CD8-positive, alpha-beta memory T cell (primary cell): ENCODE results near the gene CLASP1. TPM values are rescaled to one million over a fixed set of nuclear protein-coding genes. Genes with fewer than 3 reads are reported as not detected.
"Not testable (repeated sequence)": the region's sequence is repeated elsewhere in the genome, so short reads cannot be mapped to it uniquely, and the experiment has no call there.

Experiments
- CTCF ChIA-PET: fragments of 350-600 bp; sonication (Branson Sonifier 250); formaldehyde crosslinking; loops from one replicate; lab custom pipeline; 2021; ENCODE audit warnings: antibody characterized with exemption; lab: Charles Lee
- POLR2A ChIA-PET: fragments of 350-600 bp; sonication (Branson Sonifier 250); formaldehyde crosslinking; loops from one replicate; lab custom pipeline; 2021; ENCODE audit warnings: antibody characterized with exemption; lab: Charles Lee
- DNase-seq, 5 donors: peaks; one replicate each; pipeline versions ENCODE4 v3.0.0 to v3.0.0-alpha.2; 2020 to 2022; ENCODE audit warnings: mixed read lengths in 1 of 5
- H3K27ac ChIP-seq: one replicate; pipeline ENCODE4 v1.7.0; 2013; ENCODE audit warnings: low read depth, mild to moderate bottlenecking, low read length, moderate library complexity
- H3K27me3 ChIP-seq: 2 replicates; pipeline ENCODE4 v1.7.0; 2013; ENCODE audit warnings: low read length, mild to moderate bottlenecking; ENCODE audit not compliant: insufficient read depth, poor library complexity, severe bottlenecking
- H3K36me3 ChIP-seq: 2 replicates; pipeline ENCODE4 v1.7.0; 2013; ENCODE audit warnings: mild to moderate bottlenecking, low read length, moderate library complexity; ENCODE audit not compliant: insufficient read depth
- H3K4me1 ChIP-seq: 2 replicates; pipeline ENCODE4 v1.7.0; 2013; ENCODE audit warnings: mild to moderate bottlenecking, low read length, moderate library complexity; ENCODE audit not compliant: insufficient read depth
- H3K4me3 ChIP-seq: 2 replicates; pipeline ENCODE4 v1.7.0; 2013; ENCODE audit warnings: mild to moderate bottlenecking, low read length
- H3K9me3 ChIP-seq: 2 replicates; pipeline ENCODE4 v1.7.0; 2013; ENCODE audit warnings: mild to moderate bottlenecking, low read length
- H3K27ac Mint-ChIP-seq, 8 donors: one replicate each; pipeline ENCODE4 v1.8.0; 2020 to 2021; ENCODE audit warnings: mixed read lengths in 8 of 8, mild to moderate bottlenecking in 6 of 8, inconsistent platforms in 3 of 8, moderate library complexity in 3 of 8
- H3K27me3 Mint-ChIP-seq, 2 donors: one replicate each; pipeline ENCODE4 v1.8.0; 2020 to 2021; ENCODE audit warnings: mixed read lengths in 2 of 2, mild to moderate bottlenecking in 1 of 2, moderate library complexity in 1 of 2
- H3K36me3 Mint-ChIP-seq, 3 donors: one replicate each; pipeline ENCODE4 v1.8.0; 2020 to 2021; ENCODE audit warnings: mixed read lengths in 3 of 3, inconsistent platforms in 1 of 3, mild to moderate bottlenecking in 1 of 3
- H3K4me1 Mint-ChIP-seq, 3 donors: one replicate each; pipeline ENCODE4 v1.8.0; 2020 to 2021; ENCODE audit warnings: mixed read lengths in 3 of 3, inconsistent platforms in 1 of 3, mild to moderate bottlenecking in 1 of 3
- H3K4me3 Mint-ChIP-seq, 7 donors: one replicate each; pipeline ENCODE4 v1.8.0; 2020 to 2021; ENCODE audit warnings: mixed read lengths in 7 of 7, mild to moderate bottlenecking in 6 of 7, moderate library complexity in 4 of 7, inconsistent platforms in 2 of 7
- H3K9me3 Mint-ChIP-seq, 5 donors: one replicate each; pipeline ENCODE4 v1.8.0; 2020 to 2022; ENCODE audit warnings: mixed read lengths in 5 of 5, mild to moderate bottlenecking in 3 of 5, moderate library complexity in 2 of 5, inconsistent platforms in 1 of 5
- polyA plus RNA-seq: library from polyadenylated mRNA; unstranded; fragments of 300-500 nt; fragmentation: Illumina TruSeq; gene quantifications from one replicate; pipeline ENCODE4 v1.2.3, GENCODE V29; 2021
- total RNA-seq, 2 experiments: library from RNA; stranded (reverse); gene quantifications; one replicate each; pipeline ENCODE4 v1.2.3, GENCODE V29; 2021

Gene CLASP1
- total and polyA plus RNA-seq, 3 experiments from 2014 or later = 22.2 to 66.0 (median 62.6) TPM

- H3K4me3 Mint-ChIP-seq = no peak overlapping the region
- H3K27ac Mint-ChIP-seq = peak overlapping the region in 2 of 8 donors; percentile 33
- peaks cover 0 to 36% (median 11%) of the 10 kb centered on the region in 3 donors for H3K36me3 Mint-ChIP-seq
- no peak overlapping the region for H3K4me3 ChIP-seq
- H3K27me3 ChIP-seq = no peaks in the 10 kb centered on the region
- no peaks in the 10 kb centered on the region for H3K27me3 Mint-ChIP-seq
- H3K9me3 ChIP-seq = no peaks in the 10 kb centered on the region
- H3K4me1 Mint-ChIP-seq = peaks cover 51 to 68% (median 52%) of the 10 kb centered on the region in 3 donors
- no peak for DNase-seq
- no peak overlapping the region for H3K27ac ChIP-seq
- H3K36me3 ChIP-seq = no peaks in the 10 kb centered on the region
- POLR2A ChIA-PET = no interaction called here
- no peaks in the 10 kb centered on the region for H3K4me1 ChIP-seq
- H3K9me3 Mint-ChIP-seq = no peaks in the 10 kb centered on the region
- CTCF ChIA-PET = no interaction called here
Measured at GRCh38 chr2:121480826-121481225, 168.4 kb downstream of the CLASP1 start.

- no peaks in the 10 kb centered on the region for H3K4me1 ChIP-seq
- H3K36me3 Mint-ChIP-seq = peaks cover 0 to 36% (median 11%) of the 10 kb centered on the region in 3 donors
- CTCF ChIA-PET = no interaction called here
Measured at GRCh38 chr2:121479882-121480522, 169.3 kb downstream of the CLASP1 start.

GRCh38 chr2:121478996-121479745 lies 170.1 kb downstream of the CLASP1 start:
- H3K27ac Mint-ChIP-seq = peak overlapping the region in 7 of 8 donors; percentile 32 to 81 (median 56)
- Histone ChIP-seq H3K9me3 (no peaks in the 10 kb centered on the region), H3K36me3 (no peaks in the 10 kb centered on the region), H3K4me3 (no peak overlapping the region), H3K4me1 (no peaks in the 10 kb centered on the region), H3K27me3 (no peaks in the 10 kb centered on the region), H3K27ac (no peak overlapping the region)
- DNase-seq = no peak
- peaks cover 45 to 73% (median 49%) of the 10 kb centered on the region in 3 donors for H3K4me1 Mint-ChIP-seq
- no peaks in the 10 kb centered on the region for H3K9me3 Mint-ChIP-seq
- POLR2A ChIA-PET = no interaction called here
- H3K36me3 Mint-ChIP-seq = peaks cover 0 to 29% (median 8%) of the 10 kb centered on the region in 3 donors
- H3K27me3 Mint-ChIP-seq = no peaks in the 10 kb centered on the region
- H3K4me3 Mint-ChIP-seq = no peak overlapping the region
- CTCF ChIA-PET = no interaction called here

More at GRCh38 chr2:121479882-121480522, 169.3 kb downstream of the CLASP1 start:
- H3K27ac Mint-ChIP-seq = peak overlapping the region in 5 of 8 donors; percentile 7 to 89 (median 24)
- DNase-seq = no peak
- H3K4me1 Mint-ChIP-seq = peaks cover 52 to 74% (median 53%) of the 10 kb centered on the region in 3 donors
- H3K9me3 Mint-ChIP-seq = no peaks in the 10 kb centered on the region
- Histone ChIP-seq H3K9me3 (no peaks in the 10 kb centered on the region), H3K36me3 (no peaks in the 10 kb centered on the region), H3K4me3 (no peak overlapping the region), H3K27ac (no peak overlapping the region), H3K27me3 (no peaks in the 10 kb centered on the region)
- no peak overlapping the region for H3K4me3 Mint-ChIP-seq
- H3K27me3 Mint-ChIP-seq = no peaks in the 10 kb centered on the region
- POLR2A ChIA-PET = no interaction called here

- peak overlapping the region in 2 of 8 donors; percentile 23 to 32 for H3K27ac Mint-ChIP-seq
- H3K27me3 Mint-ChIP-seq, POLR2A ChIA-PET, H3K4me3 ChIP-seq, H3K27me3 ChIP-seq, H3K9me3 Mint-ChIP-seq, H3K27ac ChIP-seq, H3K9me3 ChIP-seq, CTCF ChIA-PET, H3K36me3 ChIP-seq, H3K4me3 Mint-ChIP-seq, DNase-seq, H3K4me1 ChIP-seq: not testable (repeated sequence)
- H3K36me3 Mint-ChIP-seq = peaks cover 0 to 27% (median 8%) of the 10 kb centered on the region in 3 donors
- H3K4me1 Mint-ChIP-seq = peaks cover 52 to 78% (median 55%) of the 10 kb centered on the region in 3 donors
Measured at GRCh38 chr2:121478358-121478995, 170.8 kb downstream of the CLASP1 start.

GRCh38 chr2:121476684-121477083 lies 172.6 kb downstream of the CLASP1 start:
- Histone ChIP-seq H3K36me3 (no peaks in the 10 kb centered on the region), H3K27ac (no peak overlapping the region), H3K4me3 (no peak overlapping the region), H3K27me3 (no peaks in the 10 kb centered on the region), H3K4me1 (no peaks in the 10 kb centered on the region), H3K9me3 (no peaks in the 10 kb centered on the region)
- H3K36me3 Mint-ChIP-seq = peaks cover 0 to 20% (median 5%) of the 10 kb centered on the region in 3 donors
- ChIA-PET CTCF (no interaction called here), POLR2A (no interaction called here)
- peak overlapping the region in 6 of 8 donors; percentile 17 to 87 (median 57) for H3K27ac Mint-ChIP-seq
- no peaks in the 10 kb centered on the region for H3K27me3 Mint-ChIP-seq
- H3K9me3 Mint-ChIP-seq = no peaks in the 10 kb centered on the region
- H3K4me1 Mint-ChIP-seq = peaks cover 66 to 85% (median 66%) of the 10 kb centered on the region in 3 donors
- DNase-seq = no peak
- H3K4me3 Mint-ChIP-seq = no peak overlapping the region

GRCh38 chr2:121475811-121476571 lies 173.3 kb downstream of the CLASP1 start:
- Mint-ChIP-seq H3K27ac (peak overlapping the region; percentile 8 to 87 (median 68)), H3K36me3 (peaks cover 0 to 22% (median 7%) of the 10 kb centered on the region in 3 donors), H3K4me1 (peaks cover 65 to 80% (median 71%) of the 10 kb centered on the region in 3 donors), H3K27me3 (no peaks in the 10 kb centered on the region), H3K4me3 (no peak overlapping the region), H3K9me3 (no peaks in the 10 kb centered on the region)
- Histone ChIP-seq H3K36me3 (no peaks in the 10 kb centered on the region), H3K27ac (no peak overlapping the region), H3K9me3 (no peaks in the 10 kb centered on the region), H3K27me3 (no peaks in the 10 kb centered on the region), H3K4me1 (no peaks in the 10 kb centered on the region), H3K4me3 (no peak overlapping the region)
- DNase-seq = no peak
- CTCF ChIA-PET = no interaction called here
- POLR2A ChIA-PET = no interaction called here

- peaks cover 10% of the 10 kb centered on the region for H3K36me3 ChIP-seq
- Mint-ChIP-seq H3K4me1 (peaks cover 50 to 58% (median 58%) of the 10 kb centered on the region in 3 donors), H3K27me3 (no peaks in the 10 kb centered on the region), H3K4me3 (no peak overlapping the region), H3K27ac (peak overlapping the region in 7 of 8 donors; percentile 19 to 90 (median 73)), H3K36me3 (peaks cover 9 to 36% (median 16%) of the 10 kb centered on the region in 3 donors), H3K9me3 (no peaks in the 10 kb centered on the region)
- H3K27ac ChIP-seq = no peak overlapping the region
- POLR2A ChIA-PET = no interaction called here
- H3K27me3 ChIP-seq = no peaks in the 10 kb centered on the region
- no peaks in the 10 kb centered on the region for H3K4me1 ChIP-seq
- no peaks in the 10 kb centered on the region for H3K9me3 ChIP-seq
- CTCF ChIA-PET = no interaction called here
- no peak for DNase-seq
- H3K4me3 ChIP-seq = no peak overlapping the region
Measured at GRCh38 chr2:121473512-121473911, 175.8 kb downstream of the CLASP1 start.
